GM23338 (cell line): ENCODE results near the gene SYPL1.

Source experiments
- CREB1 ChIP-seq: fragments of 250-450 bp; sonication (Bioruptor Pico); IDR thresholded peaks from 2 replicates; pipeline ENCODE4 v1.5.0; 2020; ENCODE audit warnings: low read depth, mild to moderate bottlenecking, moderate library complexity
- CTCF ChIP-seq, 2 experiments: fragments of 200-600 bp in 1 of 2; sonication (generic) in 1 of 2; conservative IDR thresholded peaks; 2 replicates each; pipeline versions ENCODE4 v1.5.1 to v1.6.1; 2016 to 2017; ENCODE audit warnings: antibody characterized with exemption in 2 of 2, low read depth in 2 of 2, mild to moderate bottlenecking in 2 of 2, moderate library complexity in 1 of 2
- ETS1 ChIP-seq: IDR thresholded peaks from 2 replicates; pipeline ENCODE4 v1.6.1; 2016; ENCODE audit warnings: antibody characterized with exemption
- EZH2 ChIP-seq: fragments of 200-600 bp; sonication (generic); IDR thresholded peaks from one replicate; pipeline ENCODE4 v1.8.0; 2017; ENCODE audit warnings: antibody characterized with exemption, mild to moderate bottlenecking, low read depth; ENCODE audit not compliant: unreplicated experiment
- EZH2phosphoT487 ChIP-seq: fragments of 200-600 bp; sonication (generic); IDR thresholded peaks from one replicate; pipeline ENCODE4 v1.8.1; 2018; ENCODE audit warnings: antibody characterized with exemption; ENCODE audit not compliant: unreplicated experiment
- JUNB ChIP-seq: IDR thresholded peaks from one replicate; pipeline ENCODE4 v1.6.1; 2016; ENCODE audit warnings: antibody characterized with exemption; ENCODE audit not compliant: unreplicated experiment
- NANOG ChIP-seq: IDR thresholded peaks from 2 replicates; pipeline ENCODE4 v1.6.1; 2016; ENCODE audit warnings: antibody characterized with exemption, borderline replicate concordance
- POLR2AphosphoS5 ChIP-seq: IDR thresholded peaks from 2 replicates; pipeline ENCODE4 v1.6.1; 2016; ENCODE audit warnings: antibody characterized with exemption, low read depth
- REST ChIP-seq: IDR thresholded peaks from one replicate; pipeline ENCODE4 v1.6.1; 2018; ENCODE audit warnings: antibody characterized with exemption; ENCODE audit not compliant: unreplicated experiment
- STAT1 ChIP-seq: IDR thresholded peaks from one replicate; pipeline ENCODE4 v1.6.1; 2016; ENCODE audit warnings: antibody characterized with exemption; ENCODE audit not compliant: unreplicated experiment
- ZNF114 ChIP-seq: fragments of 250-450 bp; sonication (Bioruptor Pico); IDR thresholded peaks from 2 replicates; pipeline ENCODE4 v1.5.0; 2020; ENCODE audit warnings: mild to moderate bottlenecking, moderate library complexity

- TF ChIP-seq CTCF (conservative IDR thresholded peaks at IDR 0.05; ENCODE audit: low read depth in 2 of 2) (no peak), EZH2 (no peak), STAT1 (no peak), ETS1 (no peak), POLR2AphosphoS5 (no peak), REST (no peak), JUNB (no peak), CREB1 (no peak), EZH2phosphoT487 (no peak), ZNF114 (no peak), NANOG (no peak)
Observed at GRCh38 chr7:106140406-106141173, 28.5 kb upstream of the SYPL1 start.
